Suprapubic skin (tissue), 3 donors: Measurements from ENCODE around the gene ELOB.

ENCODE experiments used
- POLR2AphosphoS5 ChIP-seq, 3 donors: sonication (generic); formaldehyde crosslinking; IDR thresholded peaks; one replicate each; pipeline ENCODE4 v1.6.1; 2017; ENCODE audit warnings: antibody characterized with exemption in 3 of 3
- TF ChIP-seq, protein P1 (sequence below), 2 donors: fragments of 200-600 bp in 1 of 2; fragments of 450-650 bp in 1 of 2; sonication (generic) in 1 of 2; IDR thresholded peaks; one replicate each; pipeline ENCODE4 v1.5.1; 2016 to 2019; ENCODE audit warnings: antibody characterized with exemption in 2 of 2, mild to moderate bottlenecking in 1 of 2, moderate library complexity in 1 of 2

DNA sequence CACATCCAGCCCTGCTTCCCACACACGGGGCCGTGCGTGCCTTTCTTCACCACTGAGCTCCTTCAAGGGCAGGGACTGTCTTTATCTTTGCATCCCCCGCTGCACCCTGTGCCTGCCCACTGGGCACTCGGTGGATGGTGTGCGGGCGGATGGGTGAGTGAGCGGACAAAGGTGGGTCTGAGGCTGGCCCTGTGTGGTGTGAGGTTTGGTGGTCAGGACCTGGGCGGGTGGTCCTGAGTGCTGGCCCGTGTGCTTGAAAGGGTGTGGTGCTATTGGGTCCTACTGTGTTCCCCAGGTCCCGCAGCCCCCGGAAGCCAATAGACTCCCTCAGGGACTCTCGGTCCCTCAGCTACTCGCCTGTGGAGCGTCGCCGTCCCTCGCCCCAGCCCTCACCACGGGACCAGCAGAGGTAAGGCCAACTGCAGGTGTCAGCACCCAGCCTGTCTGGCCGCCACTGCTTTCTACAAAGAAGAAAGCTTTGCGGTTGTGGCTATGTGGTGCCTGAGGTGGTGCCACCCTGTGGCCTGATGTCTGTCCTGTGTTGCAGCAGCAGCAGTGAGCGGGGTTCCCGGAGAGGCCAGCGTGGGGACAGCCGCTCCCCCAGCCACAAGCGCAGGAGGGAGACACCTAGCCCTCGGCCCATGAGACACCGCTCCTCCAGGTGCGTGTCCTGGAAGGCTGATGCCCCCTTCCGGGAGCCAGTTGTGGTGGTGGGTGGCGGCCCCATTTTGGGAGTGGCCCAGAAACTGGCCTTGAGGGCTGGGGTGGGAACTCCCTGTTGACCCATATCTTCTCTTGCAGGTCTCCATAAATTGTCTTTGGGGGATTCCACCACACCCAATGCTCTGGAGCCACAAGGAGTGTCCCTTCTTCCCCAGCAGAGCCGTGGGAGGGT lies 6.8 kb downstream of the ELOB start:
- TF ChIP-seq, protein P1, sequence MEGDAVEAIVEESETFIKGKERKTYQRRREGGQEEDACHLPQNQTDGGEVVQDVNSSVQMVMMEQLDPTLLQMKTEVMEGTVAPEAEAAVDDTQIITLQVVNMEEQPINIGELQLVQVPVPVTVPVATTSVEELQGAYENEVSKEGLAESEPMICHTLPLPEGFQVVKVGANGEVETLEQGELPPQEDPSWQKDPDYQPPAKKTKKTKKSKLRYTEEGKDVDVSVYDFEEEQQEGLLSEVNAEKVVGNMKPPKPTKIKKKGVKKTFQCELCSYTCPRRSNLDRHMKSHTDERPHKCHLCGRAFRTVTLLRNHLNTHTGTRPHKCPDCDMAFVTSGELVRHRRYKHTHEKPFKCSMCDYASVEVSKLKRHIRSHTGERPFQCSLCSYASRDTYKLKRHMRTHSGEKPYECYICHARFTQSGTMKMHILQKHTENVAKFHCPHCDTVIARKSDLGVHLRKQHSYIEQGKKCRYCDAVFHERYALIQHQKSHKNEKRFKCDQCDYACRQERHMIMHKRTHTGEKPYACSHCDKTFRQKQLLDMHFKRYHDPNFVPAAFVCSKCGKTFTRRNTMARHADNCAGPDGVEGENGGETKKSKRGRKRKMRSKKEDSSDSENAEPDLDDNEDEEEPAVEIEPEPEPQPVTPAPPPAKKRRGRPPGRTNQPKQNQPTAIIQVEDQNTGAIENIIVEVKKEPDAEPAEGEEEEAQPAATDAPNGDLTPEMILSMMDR (IDR thresholded peaks at IDR 0.05): no peak
- peak in 1 of 3 donors; percentile 4 for TF ChIP-seq POLR2AphosphoS5 (IDR thresholded peaks at IDR 0.05)
